ENCODE data around the gene FAM168B.

- TF ChIP-seq CTCF (IDR thresholded peaks at IDR 0.05) (no peak), POLR2A (IDR thresholded peaks at IDR 0.05) (no peak)
Measured at GRCh38 chr2:131033786-131034121, 59.5 kb downstream of the FAM168B start.
